HG03439 (cell line): Measurements from ENCODE around the gene HOXD4.

Source experiments
- ATAC-seq: cut with Tn5 transposase; IDR thresholded peaks from one replicate; pipeline ENCODE4 v1.9.1; 2021; ENCODE audit warnings: mild to moderate bottlenecking, moderate library complexity; ENCODE audit not compliant: unreplicated experiment

HOXD4 gene

DNA sequence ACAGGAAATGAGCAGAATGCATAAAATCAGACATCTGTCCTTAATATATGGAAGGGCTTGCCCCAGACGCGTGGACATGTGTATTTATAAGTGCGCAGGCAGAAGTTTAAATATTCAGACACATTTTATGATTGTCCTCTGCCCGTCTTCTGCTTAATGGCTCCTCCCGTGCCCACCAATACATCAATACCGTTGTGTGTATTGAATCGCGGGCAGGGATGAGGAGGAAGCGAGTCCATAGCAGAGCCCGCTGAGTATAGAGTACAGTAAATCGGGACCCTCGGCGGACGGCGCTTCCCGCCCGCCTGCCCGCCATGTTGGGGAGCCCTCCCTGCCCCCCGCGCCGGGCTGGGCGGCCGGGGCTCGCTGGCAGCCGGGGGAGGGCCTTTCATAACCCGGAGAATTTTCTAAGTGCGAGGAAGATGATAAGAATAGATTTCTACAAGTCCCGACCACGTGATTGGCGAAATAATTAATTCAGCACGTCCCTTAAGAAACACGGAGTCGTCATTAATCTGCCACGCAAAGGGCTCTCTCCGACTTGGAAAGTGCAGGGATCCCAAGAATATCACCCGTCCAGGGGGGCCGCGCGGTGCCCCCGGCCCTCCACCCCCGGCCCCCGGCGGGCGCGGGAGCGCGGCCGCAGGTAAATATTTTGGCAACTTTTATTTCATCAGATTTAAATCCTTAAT is 5.6 kb downstream of the HOXD4 start, which contains the start of gene HOXD3:
TSS of gene HOXD3 (plus strand) at position 501 of the 692 bp plus-strand sequence. CDS start 11,808 bp downstream, outside the sequence.
- no peak for ATAC-seq

GRCh38 chr2:176157499-176158185 is 6.3 kb downstream of the HOXD4 start:
- no peak for ATAC-seq

DNA sequence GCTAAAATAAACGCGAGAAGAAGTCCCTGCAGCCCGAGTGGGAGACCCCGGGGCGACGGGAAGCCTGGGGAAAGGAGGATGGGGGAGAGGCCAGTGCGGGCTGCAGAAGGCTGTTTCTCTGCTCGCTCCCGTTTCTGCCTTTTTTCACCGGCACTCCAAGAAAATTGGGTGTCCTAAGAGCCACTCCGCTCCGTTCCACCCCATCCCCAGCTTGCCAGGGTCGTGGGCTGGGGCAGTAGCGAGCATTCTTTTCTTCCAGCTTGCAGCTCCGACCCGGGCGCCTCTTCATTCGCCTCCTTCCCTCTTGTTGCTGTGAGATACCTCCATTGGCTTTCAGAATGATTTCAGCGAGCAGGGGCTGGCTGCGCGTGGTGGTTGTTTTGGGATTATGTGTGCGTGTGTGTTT is 6.8 kb downstream of the HOXD4 start:
- no peak for ATAC-seq

GRCh38 chr2:176158855-176159662 is 7.7 kb downstream of the HOXD4 start:
- no peak for ATAC-seq

DNA sequence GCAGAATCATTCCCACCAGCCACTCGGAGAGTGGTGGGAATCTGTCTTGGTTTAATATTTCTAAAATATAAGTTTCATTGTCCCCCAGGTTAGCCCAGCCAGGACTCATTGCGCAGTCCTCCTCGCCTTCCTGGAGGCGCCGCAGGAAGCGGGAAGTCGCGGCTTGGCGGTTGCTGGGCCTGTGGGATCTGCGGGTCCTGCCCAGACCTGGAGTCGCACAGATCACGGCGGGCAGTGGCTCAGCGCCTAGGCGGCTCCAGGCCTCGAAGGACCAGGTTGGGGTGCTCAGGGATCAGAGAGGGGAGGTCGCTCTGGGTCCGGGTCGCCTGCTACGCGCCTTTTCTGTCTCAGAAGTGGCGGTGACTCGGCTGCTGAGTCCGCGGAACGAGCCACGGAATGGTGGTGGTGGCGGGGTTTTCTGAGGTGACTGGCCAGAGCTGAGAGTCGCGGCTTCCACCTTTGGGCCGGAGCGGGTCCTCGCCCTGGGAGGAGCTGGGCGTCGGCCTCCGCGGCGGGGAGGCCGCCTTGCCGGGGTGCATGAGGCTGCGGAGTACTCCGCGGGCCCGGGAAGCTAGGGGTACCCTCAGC is 8.4 kb downstream of the HOXD4 start:
- no peak for ATAC-seq

DNA sequence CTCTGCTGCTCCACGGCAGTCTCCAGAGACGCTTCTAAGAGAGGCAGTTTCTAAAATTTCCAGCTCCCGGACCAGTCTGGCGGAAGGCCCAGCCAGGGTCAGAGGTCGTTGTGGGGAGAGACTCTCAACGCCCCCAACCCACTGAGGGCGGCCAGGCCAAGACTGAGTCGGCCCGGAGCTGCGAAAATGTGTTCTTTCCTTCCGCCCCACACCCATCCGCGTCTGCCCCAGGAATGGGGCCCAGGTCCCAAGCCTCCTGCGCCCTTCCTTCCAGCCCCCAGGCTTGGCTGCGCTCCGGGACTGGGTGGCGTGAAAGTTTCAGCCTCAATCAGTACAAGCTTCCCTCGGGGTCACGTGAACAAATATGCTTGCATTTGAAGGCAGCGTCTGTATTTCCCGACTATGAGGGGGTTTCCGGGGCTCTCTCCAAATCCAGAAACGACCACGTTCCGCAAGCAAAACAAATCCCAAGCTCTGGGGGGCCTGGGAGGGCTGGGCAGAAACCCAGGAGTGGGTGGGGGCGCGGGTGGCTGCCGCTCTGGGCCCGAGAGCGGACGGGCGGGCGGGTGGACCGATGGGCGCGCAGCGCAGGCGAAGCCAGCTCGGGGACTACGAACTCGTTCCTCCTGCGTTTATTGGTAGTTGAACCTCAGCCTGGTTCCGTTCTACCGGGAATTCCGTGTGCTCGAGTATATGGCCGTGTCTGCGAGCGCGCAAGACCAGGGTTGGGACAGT is 9.1 kb downstream of the HOXD4 start:
- no peak for ATAC-seq

GRCh38 chr2:176160986-176161824 is 9.9 kb downstream of the HOXD4 start:
- ATAC-seq, result no peak

DNA sequence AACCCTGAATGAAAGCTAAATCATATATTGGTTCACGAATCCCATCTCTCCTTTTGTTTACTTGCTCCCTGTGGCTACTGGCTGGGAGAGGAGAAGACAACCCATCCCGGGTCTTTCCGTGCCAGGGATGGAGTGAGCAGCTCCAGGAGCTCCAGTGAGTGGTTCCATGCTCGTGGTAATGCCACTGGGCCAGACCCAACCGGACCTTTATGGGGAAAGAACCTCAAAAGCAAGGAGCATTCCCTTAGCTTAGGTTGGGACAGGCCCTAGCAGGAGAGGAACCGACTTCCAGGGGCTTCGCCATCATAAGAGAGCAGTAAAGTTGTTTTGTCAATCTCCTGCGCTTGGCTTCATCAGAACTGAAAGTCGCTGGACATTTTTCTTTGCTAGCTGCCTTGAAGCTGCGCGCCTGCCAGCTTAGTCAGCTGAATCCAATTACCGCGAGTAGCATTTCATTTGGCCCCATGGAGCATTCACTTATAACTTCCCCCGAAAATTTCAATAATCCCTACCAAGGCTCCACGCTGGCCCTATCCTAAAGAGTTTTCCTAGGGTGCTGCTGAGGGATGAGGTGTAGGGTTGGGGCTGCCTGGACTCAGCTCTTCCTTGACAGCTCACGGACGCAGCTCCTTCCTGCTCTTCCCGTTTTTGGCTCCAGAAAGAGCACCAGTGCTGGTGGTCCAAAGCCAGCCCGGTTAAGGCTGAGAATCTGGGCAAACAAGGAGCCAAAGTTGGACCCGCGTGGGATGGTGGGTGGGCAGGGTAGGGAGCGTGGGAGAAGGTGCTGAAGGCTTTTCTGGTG is 10.7 kb downstream of the HOXD4 start:
- ATAC-seq, result no peak

DNA sequence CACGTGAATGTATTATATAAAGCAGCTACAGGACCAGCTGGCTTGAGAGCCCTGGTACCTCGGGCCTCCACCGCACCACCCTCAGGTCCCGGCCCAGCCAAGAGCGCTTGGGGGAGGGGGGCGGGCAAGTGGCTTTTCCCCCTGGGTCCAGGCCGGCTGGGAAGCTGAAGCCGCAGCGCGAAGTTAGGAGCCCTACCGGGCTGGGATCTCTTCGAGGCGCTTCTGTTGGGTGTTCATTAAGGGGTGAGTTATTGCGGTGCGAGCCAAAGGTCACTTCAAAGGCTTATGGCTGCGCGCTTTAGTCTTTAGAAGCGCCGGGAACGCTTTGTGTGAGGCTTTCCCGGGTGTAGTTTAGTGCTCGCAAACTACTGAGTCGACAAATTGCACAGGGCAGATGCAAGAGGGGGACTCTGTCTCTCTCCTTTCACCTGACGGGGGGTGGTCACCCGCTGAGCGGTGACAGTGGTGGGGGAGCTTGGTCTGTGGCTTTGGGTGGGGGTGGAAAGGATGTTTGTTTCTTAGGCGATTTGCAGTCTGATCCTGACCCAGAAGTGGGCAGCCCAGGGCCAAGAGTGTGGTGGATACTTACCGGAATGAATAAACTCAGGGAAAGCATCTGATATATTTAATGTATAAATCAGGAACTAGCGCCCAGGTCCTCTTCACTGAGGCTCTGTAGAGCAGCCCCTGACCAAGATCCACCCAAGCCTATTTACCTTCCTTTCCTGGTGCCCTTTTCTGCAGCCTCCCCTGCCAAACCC is 11.7 kb downstream of the HOXD4 start:
- ATAC-seq, result no peak

- no peak for ATAC-seq
Observed at GRCh38 chr2:176163672-176164056, 12.3 kb downstream of the HOXD4 start.

DNA sequence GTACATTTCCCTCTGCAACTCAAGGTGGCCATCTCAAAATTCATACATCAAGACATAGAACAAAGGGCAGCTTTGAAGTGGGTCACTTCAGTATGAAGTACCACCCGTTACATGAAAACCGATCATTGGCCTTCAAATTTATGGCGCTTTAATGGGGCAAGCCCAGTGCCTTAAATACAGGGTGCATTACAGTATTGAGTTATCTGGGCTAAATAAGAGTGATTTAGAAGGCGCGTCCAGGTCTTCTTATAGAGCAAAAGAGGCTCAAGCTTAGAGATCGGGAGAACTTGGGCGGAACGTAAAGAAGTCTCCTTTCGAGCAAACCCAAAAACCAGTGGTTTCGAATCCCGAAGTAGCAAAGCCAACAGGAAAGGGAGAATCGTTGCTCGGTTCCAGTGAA is 12.9 kb downstream of the HOXD4 start:
- no peak for ATAC-seq

GRCh38 chr2:176164611-176165369 is 13.4 kb downstream of the HOXD4 start:
- no peak for ATAC-seq

DNA sequence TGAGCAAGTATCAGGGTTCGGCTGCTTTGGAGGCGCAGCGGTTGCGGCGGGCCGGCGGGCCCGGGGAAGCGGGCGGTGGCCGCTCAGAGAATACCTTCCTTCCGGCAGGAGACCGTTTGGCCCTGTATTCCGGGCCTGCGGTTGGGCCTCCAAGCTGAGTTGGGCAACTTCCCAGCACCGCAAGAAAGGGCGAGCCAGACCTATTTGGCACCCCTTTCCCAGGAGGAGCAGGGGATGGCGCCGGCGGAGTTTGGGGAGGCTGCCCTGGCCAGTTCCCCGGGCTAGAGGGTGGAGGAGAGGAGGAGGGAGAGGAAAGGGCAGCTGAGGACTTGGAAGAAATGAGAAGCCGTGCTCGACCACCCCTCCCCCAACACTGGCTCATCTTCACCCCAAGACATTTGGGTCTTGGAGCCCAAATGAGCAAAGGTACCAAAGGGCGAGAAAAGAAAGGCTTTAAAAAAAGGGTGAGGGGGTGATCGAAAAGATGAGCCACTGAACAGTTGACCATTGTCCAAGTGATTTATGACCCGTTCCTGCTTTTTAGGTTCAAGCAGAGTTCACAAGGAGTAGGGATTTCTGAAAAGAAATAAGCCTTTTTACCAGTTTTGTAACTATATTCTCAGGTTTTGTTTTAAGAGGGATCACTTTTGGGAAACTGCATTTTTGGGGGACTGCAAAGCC is 14.2 kb downstream of the HOXD4 start:
- ATAC-seq, result no peak

DNA sequence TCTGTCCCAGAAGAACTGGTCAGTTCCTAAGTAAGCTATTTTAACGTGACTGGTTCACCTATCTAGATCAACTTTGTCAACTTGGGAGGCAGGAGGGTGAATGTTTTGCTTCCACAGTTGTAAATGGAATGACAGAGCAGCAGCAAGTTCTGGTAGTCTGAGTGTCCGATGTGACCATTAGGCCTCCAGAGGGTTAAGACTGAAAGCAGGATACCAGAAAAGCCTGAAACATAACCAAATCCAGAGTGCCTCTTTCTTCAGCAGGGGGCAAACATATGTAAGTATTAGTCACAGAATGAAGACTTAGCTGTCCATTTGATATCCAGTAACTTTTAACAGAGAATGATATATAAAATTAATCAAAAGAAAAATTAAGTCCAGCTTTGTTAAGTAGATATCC is 14.9 kb downstream of the HOXD4 start:
- no peak for ATAC-seq

DNA sequence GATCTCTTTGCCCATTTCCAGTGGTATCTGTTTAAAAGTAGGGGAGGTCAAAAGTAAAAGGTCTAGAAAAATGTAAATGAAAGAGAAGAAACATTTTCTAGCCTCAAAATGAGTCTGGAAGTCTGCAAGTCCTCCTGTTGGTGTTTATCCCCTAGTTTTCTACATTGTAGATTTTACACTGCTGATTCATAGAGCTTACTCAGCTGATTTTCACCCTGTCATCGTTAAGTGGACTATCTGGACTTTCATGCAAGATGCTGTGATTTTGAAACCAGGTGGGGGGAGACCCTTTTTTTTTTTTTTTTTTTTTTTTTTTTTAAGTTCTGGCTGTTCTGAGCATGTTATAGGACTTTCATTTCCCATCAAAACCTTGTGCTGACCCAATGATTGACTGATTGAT is 16.0 kb downstream of the HOXD4 start:
- no peak for ATAC-seq

DNA sequence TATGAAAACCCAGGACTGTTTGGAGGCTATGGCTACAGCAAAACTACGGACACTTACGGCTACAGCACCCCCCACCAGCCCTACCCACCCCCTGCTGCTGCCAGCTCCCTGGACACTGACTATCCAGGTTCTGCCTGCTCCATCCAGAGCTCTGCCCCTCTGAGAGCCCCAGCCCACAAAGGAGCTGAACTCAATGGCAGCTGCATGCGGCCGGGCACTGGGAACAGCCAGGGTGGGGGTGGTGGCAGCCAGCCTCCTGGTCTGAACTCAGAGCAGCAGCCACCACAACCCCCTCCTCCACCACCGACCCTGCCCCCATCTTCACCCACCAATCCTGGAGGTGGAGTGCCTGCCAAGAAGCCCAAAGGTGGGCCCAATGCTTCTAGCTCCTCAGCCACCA is 17.8 kb downstream of the HOXD4 start:
- no peak for ATAC-seq

DNA sequence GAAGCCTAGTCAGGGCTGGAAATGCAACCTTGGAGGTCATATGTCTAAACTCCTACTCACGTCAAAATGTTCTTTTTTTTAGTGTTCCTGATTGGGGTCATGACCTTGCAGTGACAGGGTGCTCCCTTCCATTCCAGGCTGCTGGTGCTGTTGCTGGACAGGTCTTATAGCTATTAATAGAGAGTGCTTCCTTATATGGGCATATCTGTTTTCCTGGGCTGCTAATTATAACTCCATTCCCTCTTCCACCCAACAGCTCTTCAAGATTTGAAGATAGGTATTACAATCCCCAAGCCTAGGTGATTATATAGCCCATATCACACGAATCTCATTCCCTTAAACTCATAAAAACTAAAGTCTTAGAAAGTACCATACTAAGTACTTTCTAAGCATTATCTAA is 18.4 kb downstream of the HOXD4 start:
- no peak for ATAC-seq
